HepG2 (cell line): ENCODE measurements around the gene RABL6. TPM values are rescaled to one million over a fixed set of nuclear protein-coding genes. Genes with fewer than 3 reads are reported as not detected.

Experiments used
- AKAP8 ChIP-seq: sonication (generic); formaldehyde crosslinking; IDR thresholded peaks from 2 replicates; pipeline ENCODE4 v1.5.1; 2020; ENCODE audit warnings: mild to moderate bottlenecking, missing genetic modification reagents
- ATF7 ChIP-seq, 2 experiments: fragments of 450-650 bp in 1 of 2; sonication (generic) in 1 of 2; formaldehyde crosslinking in 1 of 2; IDR thresholded peaks; 2 replicates each; pipeline versions ENCODE4 v1.4.0 to v1.6.1; 2016 to 2020; ENCODE audit warnings: antibody characterized with exemption in 1 of 2, mild to moderate bottlenecking in 1 of 2, missing genetic modification reagents in 1 of 2
- BHLHE40 ChIP-seq: IDR thresholded peaks from 2 replicates; pipeline ENCODE4 v1.6.1; 2011; ENCODE audit warnings: low read length, improper control_type of control experiment
- CHD4 ChIP-seq: fragments of 200-600 bp; sonication (generic); IDR thresholded peaks from 2 replicates; pipeline ENCODE4 v1.7.0; 2017; ENCODE audit warnings: mild to moderate bottlenecking, low read length, borderline replicate concordance
- DPF2 ChIP-seq: sonication (generic); formaldehyde crosslinking; IDR thresholded peaks from 2 replicates; pipeline ENCODE4 v1.4.0; 2020; ENCODE audit warnings: mild to moderate bottlenecking, low read depth, missing genetic modification reagents, borderline replicate concordance
- HOXA3 ChIP-seq: sonication (generic); formaldehyde crosslinking; IDR thresholded peaks from 2 replicates; pipeline ENCODE4 v1.5.0; 2020; ENCODE audit warnings: missing genetic modification reagents
- MAZ ChIP-seq, 2 experiments: sonication (generic) in 1 of 2; formaldehyde crosslinking in 1 of 2; IDR thresholded peaks; 2 replicates each; pipeline versions ENCODE4 v1.5.0 to v1.6.1; 2012 to 2020; ENCODE audit warnings: low read depth in 2 of 2, mild to moderate bottlenecking in 2 of 2, borderline replicate concordance in 1 of 2, improper control_type of control experiment in 1 of 2, low read length in 1 of 2, missing genetic modification reagents in 1 of 2, moderate library complexity in 1 of 2
- MIXL1 ChIP-seq: IDR thresholded peaks from 2 replicates; pipeline ENCODE4 v1.6.1; 2016
- TSC22D2 ChIP-seq: sonication (generic); formaldehyde crosslinking; IDR thresholded peaks from 2 replicates; pipeline ENCODE4 v1.5.1; 2020; ENCODE audit warnings: missing genetic modification reagents, mild to moderate bottlenecking, borderline replicate concordance
- ZEB1 ChIP-seq: IDR thresholded peaks from 2 replicates; pipeline ENCODE4 v1.6.1; 2012; ENCODE audit warnings: mild to moderate bottlenecking, low read depth, inconsistent platforms; ENCODE audit not compliant: insufficient replicate concordance
- polyA plus RNA-seq, 8 experiments: library from polyadenylated mRNA; depleted of rRNA in 3 of 8; stranded (reverse) in 7 of 8; unstranded in 1 of 8; fragments of >200 nt; fragmentation: Illumina TruSeq in 4 of 8; extraction: Trizol in 4 of 8; gene quantifications; 2 replicates each; pipeline versions ENCODE4 v1.2.1 to v1.2.3, GENCODE V29; 2011 to 2016; ENCODE audit warnings: low read depth in 4 of 8, missing spikeins in 1 of 8, mixed read lengths in 1 of 8; ENCODE audit not compliant: insufficient read depth in 1 of 8
- total RNA-seq, 5 experiments: library from RNA; depleted of rRNA; stranded (reverse); fragments of >200 nt; fragmentation: Illumina TruSeq; extraction: Trizol; gene quantifications; 2 replicates each; pipeline ENCODE4 v1.2.3, GENCODE V29; 2016; ENCODE audit warnings: low read depth in 1 of 5
- TF ChIP-seq, protein P1 (sequence below): sonication (generic); formaldehyde crosslinking; IDR thresholded peaks from 2 replicates; pipeline ENCODE4 v1.5.0; 2020; ENCODE audit warnings: mild to moderate bottlenecking, missing genetic modification reagents, borderline replicate concordance
- TF ChIP-seq, protein P2 (sequence below): sonication (generic); formaldehyde crosslinking; IDR thresholded peaks from 2 replicates; pipeline ENCODE4 v1.8.1; 2023; ENCODE audit warnings: mild to moderate bottlenecking, missing genetic modification reagents
- TF ChIP-seq, protein P3 (sequence below): sonication (generic); formaldehyde crosslinking; IDR thresholded peaks from 2 replicates; pipeline ENCODE4 v1.4.0; 2020; ENCODE audit warnings: mild to moderate bottlenecking, missing genetic modification reagents
- TF ChIP-seq, protein P4 (sequence below): sonication (generic); formaldehyde crosslinking; IDR thresholded peaks from 2 replicates; pipeline ENCODE4 v1.4.0; 2020; ENCODE audit warnings: mild to moderate bottlenecking, low read depth, missing genetic modification reagents
- TF ChIP-seq, protein P5 (sequence below): sonication (generic); formaldehyde crosslinking; IDR thresholded peaks from 2 replicates; pipeline ENCODE4 v1.4.0; 2020; ENCODE audit warnings: missing genetic modification reagents
- TF ChIP-seq, protein P6 (sequence below): sonication (generic); formaldehyde crosslinking; IDR thresholded peaks from 2 replicates; pipeline ENCODE4 v1.8.0; 2022; ENCODE audit warnings: mild to moderate bottlenecking, missing genetic modification reagents

RABL6 gene
- total and polyA plus RNA-seq, 2 of the 13 experiments (the other 11 are each of a cell fraction or from before 2014, with no cell fraction given): 81.5 to 125 TPM

DNA sequence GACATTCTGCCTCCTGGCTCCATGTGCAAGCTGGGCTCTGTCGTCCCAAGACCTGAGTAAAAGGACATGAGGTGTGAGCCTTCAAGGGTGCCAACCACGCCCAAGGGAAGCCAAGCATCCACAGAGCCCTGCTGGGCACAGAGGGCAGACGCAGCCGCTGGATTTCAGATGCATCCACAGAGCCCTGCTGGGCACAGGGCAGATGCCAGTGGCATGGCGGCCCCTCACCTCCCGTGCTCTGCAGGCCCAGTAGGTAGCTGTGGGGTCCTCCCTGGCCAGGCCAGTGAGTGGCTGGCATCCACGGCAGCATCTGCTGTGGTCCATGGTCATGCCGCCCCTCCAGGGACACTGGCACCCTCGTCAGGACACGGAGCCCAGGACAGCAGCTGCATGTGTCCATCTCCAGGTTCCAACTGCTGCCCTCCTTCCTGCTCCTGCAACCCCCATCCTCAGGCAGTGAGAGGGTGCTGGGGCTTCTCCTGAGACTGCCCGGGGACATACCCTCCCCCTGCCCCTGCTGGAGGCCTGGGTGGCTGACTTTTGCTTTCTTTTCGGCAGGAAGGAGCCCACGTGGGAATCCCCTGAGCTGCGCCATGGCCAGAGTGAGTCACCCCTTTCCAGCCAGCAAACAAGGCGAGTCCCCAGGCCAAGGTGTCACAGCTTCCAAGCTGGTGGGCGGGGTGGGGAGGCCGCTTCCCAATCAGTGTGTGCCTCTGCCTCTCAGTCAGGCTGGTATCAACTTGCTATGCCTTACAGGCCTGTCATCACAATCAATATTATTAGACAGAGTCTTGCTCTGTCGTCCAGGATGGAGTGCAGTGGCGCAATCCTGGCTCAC is 74.6 kb downstream of the RABL6 start (continued):
- TF ChIP-seq, protein P1, sequence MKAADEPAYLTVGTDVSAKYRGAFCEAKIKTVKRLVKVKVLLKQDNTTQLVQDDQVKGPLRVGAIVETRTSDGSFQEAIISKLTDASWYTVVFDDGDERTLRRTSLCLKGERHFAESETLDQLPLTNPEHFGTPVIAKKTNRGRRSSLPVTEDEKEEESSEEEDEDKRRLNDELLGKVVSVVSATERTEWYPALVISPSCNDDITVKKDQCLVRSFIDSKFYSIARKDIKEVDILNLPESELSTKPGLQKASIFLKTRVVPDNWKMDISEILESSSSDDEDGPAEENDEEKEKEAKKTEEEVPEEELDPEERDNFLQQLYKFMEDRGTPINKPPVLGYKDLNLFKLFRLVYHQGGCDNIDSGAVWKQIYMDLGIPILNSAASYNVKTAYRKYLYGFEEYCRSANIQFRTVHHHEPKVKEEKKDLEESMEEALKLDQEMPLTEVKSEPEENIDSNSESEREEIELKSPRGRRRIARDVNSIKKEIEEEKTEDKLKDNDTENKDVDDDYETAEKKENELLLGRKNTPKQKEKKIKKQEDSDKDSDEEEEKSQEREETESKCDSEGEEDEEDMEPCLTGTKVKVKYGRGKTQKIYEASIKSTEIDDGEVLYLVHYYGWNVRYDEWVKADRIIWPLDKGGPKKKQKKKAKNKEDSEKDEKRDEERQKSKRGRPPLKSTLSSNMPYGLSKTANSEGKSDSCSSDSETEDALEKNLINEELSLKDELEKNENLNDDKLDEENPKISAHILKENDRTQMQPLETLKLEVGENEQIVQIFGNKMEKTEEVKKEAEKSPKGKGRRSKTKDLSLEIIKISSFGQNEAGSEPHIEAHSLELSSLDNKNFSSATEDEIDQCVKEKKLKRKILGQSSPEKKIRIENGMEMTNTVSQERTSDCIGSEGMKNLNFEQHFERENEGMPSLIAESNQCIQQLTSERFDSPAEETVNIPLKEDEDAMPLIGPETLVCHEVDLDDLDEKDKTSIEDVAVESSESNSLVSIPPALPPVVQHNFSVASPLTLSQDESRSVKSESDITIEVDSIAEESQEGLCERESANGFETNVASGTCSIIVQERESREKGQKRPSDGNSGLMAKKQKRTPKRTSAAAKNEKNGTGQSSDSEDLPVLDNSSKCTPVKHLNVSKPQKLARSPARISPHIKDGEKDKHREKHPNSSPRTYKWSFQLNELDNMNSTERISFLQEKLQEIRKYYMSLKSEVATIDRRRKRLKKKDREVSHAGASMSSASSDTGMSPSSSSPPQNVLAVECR (CRISPR knock-in tag): peak; percentile 78
- TF ChIP-seq TSC22D2 (CRISPR knock-in tag): peak; percentile 60; the same call in 1 of the 2 replicates
- TF ChIP-seq HOXA3: peak; percentile 79; the same call in 1 of the 2 replicates
- peak; percentile 74 for TF ChIP-seq AKAP8 (CRISPR knock-in tag)
- TF ChIP-seq, protein P2, sequence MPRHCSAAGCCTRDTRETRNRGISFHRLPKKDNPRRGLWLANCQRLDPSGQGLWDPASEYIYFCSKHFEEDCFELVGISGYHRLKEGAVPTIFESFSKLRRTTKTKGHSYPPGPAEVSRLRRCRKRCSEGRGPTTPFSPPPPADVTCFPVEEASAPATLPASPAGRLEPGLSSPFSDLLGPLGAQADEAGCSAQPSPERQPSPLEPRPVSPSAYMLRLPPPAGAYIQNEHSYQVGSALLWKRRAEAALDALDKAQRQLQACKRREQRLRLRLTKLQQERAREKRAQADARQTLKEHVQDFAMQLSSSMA (CRISPR knock-in tag): 0 out of 2 replicates have a peak, but pooled peaks have one; percentile 38
- TF ChIP-seq DPF2 (CRISPR knock-in tag): peak; percentile 32
- TF ChIP-seq, protein P3, sequence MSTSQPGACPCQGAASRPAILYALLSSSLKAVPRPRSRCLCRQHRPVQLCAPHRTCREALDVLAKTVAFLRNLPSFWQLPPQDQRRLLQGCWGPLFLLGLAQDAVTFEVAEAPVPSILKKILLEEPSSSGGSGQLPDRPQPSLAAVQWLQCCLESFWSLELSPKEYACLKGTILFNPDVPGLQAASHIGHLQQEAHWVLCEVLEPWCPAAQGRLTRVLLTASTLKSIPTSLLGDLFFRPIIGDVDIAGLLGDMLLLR (CRISPR knock-in tag): peak; percentile 51; the same call in 1 of the 2 replicates
- peak; percentile 80 for TF ChIP-seq ZEB1
- no peak; the same call in 1 of the 2 replicates for TF ChIP-seq ATF7 (IDR thresholded peaks at IDR 0.05)
- TF ChIP-seq ATF7 (CRISPR knock-in tag; IDR thresholded peaks at IDR 0.05): peak; percentile 81; the same call in 1 of the 2 replicates
- no peak for TF ChIP-seq MAZ (IDR thresholded peaks at IDR 0.05; ENCODE audit: borderline replicate concordance, low read depth, low read length)
- no peak for TF ChIP-seq MAZ (CRISPR knock-in tag; IDR thresholded peaks at IDR 0.05; ENCODE audit: low read depth)
- TF ChIP-seq, protein P4, sequence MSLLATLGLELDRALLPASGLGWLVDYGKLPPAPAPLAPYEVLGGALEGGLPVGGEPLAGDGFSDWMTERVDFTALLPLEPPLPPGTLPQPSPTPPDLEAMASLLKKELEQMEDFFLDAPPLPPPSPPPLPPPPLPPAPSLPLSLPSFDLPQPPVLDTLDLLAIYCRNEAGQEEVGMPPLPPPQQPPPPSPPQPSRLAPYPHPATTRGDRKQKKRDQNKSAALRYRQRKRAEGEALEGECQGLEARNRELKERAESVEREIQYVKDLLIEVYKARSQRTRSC (CRISPR knock-in tag): peak; percentile 45; the same call in 1 of the 2 replicates
- TF ChIP-seq MIXL1 (CRISPR knock-in tag): peak; percentile 90
- TF ChIP-seq, protein P5, sequence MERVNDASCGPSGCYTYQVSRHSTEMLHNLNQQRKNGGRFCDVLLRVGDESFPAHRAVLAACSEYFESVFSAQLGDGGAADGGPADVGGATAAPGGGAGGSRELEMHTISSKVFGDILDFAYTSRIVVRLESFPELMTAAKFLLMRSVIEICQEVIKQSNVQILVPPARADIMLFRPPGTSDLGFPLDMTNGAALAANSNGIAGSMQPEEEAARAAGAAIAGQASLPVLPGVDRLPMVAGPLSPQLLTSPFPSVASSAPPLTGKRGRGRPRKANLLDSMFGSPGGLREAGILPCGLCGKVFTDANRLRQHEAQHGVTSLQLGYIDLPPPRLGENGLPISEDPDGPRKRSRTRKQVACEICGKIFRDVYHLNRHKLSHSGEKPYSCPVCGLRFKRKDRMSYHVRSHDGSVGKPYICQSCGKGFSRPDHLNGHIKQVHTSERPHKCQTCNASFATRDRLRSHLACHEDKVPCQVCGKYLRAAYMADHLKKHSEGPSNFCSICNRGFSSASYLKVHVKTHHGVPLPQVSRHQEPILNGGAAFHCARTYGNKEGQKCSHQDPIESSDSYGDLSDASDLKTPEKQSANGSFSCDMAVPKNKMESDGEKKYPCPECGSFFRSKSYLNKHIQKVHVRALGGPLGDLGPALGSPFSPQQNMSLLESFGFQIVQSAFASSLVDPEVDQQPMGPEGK (CRISPR knock-in tag): peak; percentile 67
- peak; percentile 46; the same call in 1 of the 2 replicates for TF ChIP-seq BHLHE40
- peak; percentile 38; the same call in 1 of the 2 replicates for TF ChIP-seq CHD4
- TF ChIP-seq, protein P6, sequence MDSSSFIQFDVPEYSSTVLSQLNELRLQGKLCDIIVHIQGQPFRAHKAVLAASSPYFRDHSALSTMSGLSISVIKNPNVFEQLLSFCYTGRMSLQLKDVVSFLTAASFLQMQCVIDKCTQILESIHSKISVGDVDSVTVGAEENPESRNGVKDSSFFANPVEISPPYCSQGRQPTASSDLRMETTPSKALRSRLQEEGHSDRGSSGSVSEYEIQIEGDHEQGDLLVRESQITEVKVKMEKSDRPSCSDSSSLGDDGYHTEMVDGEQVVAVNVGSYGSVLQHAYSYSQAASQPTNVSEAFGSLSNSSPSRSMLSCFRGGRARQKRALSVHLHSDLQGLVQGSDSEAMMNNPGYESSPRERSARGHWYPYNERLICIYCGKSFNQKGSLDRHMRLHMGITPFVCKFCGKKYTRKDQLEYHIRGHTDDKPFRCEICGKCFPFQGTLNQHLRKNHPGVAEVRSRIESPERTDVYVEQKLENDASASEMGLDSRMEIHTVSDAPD (CRISPR knock-in tag): no peak
